Transverse colon (tissue), 4 donors: ENCODE data around the gene FAM149B1.

Source experiments
- POLR2A ChIP-seq: fragments of 450-650 bp; IDR thresholded peaks from one replicate; pipeline ENCODE4 v1.6.1; 2016; ENCODE audit warnings: antibody characterized with exemption, mild to moderate bottlenecking, moderate library complexity
- POLR2AphosphoS5 ChIP-seq, 3 donors: sonication (generic); formaldehyde crosslinking; IDR thresholded peaks; one replicate each; pipeline ENCODE4 v1.6.1; 2016; ENCODE audit warnings: antibody characterized with exemption in 3 of 3
- TF ChIP-seq, protein P1 (sequence below), 5 experiments: fragments of 200-600 bp in 3 of 5; fragments of 450-650 bp in 2 of 5; sonication (generic) in 3 of 5; IDR thresholded peaks; 1 replicate in 2 of 5; 2 replicates in 3 of 5; pipeline ENCODE4 v1.5.1; 2016 to 2017; ENCODE audit warnings: antibody characterized with exemption in 5 of 5, inconsistent platforms in 3 of 5, mild to moderate bottlenecking in 2 of 5, moderate library complexity in 1 of 5

DNA sequence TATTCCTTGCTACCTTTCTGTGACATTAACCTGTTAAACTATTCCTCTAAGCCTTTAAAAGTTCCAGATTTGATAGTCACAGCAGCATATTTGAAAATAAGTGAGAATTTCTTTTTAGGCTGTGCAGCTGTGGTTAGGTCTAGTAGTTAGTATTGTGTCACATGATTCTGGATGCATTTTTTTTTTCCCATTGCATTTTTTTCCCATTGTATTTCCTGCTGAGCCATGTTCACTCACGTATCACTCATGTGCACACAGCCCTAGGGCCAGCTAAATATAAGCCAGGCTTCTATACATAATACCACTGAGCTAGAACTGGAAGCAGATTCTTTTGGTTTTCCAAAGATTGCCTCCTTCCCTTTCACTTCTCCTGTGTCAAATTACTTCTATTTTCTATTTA, 41.8 kb downstream of the FAM149B1 start:
- TF ChIP-seq POLR2AphosphoS5 (IDR thresholded peaks at IDR 0.05): no peak
- no peak for TF ChIP-seq POLR2A
- TF ChIP-seq, protein P1, sequence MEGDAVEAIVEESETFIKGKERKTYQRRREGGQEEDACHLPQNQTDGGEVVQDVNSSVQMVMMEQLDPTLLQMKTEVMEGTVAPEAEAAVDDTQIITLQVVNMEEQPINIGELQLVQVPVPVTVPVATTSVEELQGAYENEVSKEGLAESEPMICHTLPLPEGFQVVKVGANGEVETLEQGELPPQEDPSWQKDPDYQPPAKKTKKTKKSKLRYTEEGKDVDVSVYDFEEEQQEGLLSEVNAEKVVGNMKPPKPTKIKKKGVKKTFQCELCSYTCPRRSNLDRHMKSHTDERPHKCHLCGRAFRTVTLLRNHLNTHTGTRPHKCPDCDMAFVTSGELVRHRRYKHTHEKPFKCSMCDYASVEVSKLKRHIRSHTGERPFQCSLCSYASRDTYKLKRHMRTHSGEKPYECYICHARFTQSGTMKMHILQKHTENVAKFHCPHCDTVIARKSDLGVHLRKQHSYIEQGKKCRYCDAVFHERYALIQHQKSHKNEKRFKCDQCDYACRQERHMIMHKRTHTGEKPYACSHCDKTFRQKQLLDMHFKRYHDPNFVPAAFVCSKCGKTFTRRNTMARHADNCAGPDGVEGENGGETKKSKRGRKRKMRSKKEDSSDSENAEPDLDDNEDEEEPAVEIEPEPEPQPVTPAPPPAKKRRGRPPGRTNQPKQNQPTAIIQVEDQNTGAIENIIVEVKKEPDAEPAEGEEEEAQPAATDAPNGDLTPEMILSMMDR (IDR thresholded peaks at IDR 0.05): no peak
